Left lung (tissue), 10 donors: ENCODE measurements around the gene MAPK8IP3. TPM values are rescaled to one million over a fixed set of nuclear protein-coding genes. Genes with fewer than 3 reads are reported as not detected.

ENCODE experiments used
- ATAC-seq: fragments of 200-7000 bp; cut with Tn5 transposase; one replicate; pipeline ENCODE4 v1.9.1; 2020; ENCODE audit warnings: moderate library complexity
- DNase-seq, 4 donors: peaks; one replicate each; pipeline ENCODE4 v3.0.0-alpha.2; 2013 to 2020
- H3K27ac ChIP-seq, 2 donors: fragments of 200-600 bp; sonication (generic) in 1 of 2; one replicate each; pipeline versions ENCODE4 v1.5.0 to v1.8.0; 2020 to 2021
- H3K27me3 ChIP-seq, 2 donors: fragments of 200-600 bp; sonication (generic) in 1 of 2; one replicate each; pipeline versions ENCODE4 v1.5.0 to v1.8.0; 2020 to 2021
- H3K36me3 ChIP-seq, 2 donors: fragments of 200-600 bp; sonication (generic) in 1 of 2; one replicate each; pipeline versions ENCODE4 v1.5.0 to v1.8.0; 2020 to 2021
- H3K4me1 ChIP-seq, 2 donors: fragments of 200-600 bp; one replicate each; pipeline ENCODE4 v1.8.0; 2021
- H3K4me3 ChIP-seq, 2 donors: fragments of 200-600 bp; sonication (generic) in 1 of 2; one replicate each; pipeline versions ENCODE4 v1.5.0 to v1.8.0; 2020 to 2021; ENCODE audit warnings: mild to moderate bottlenecking in 1 of 2
- H3K9me3 ChIP-seq, 2 donors: fragments of 200-600 bp; sonication (generic) in 1 of 2; one replicate each; pipeline versions ENCODE4 v1.5.0 to v1.8.0; 2020 to 2021
- CTCF ChIP-seq, 2 donors: fragments of 200-600 bp; sonication (generic) in 1 of 2; IDR thresholded peaks; one replicate each; pipeline versions ENCODE4 v1.5.0 to v1.8.0; 2021; ENCODE audit warnings: antibody characterized with exemption in 2 of 2
- intact Hi-C, 2 donors: fragments of 100-400 bp; cut with DNase I; formaldehyde crosslinking; loops; one replicate each; pipeline versions ENCODE4 v1.11.2 to v1.14.2; 2022
- polyA plus RNA-seq, 6 donors: library from polyadenylated mRNA; unstranded; fragments of 120-200 nt; gene quantifications; one replicate each; pipeline ENCODE4 v1.2.1, GENCODE V29; 2013; ENCODE audit not compliant: insufficient read length in 6 of 6
- total RNA-seq, 2 donors: library from RNA; stranded (reverse); fragmentation: NEBNext Ultra II Directional; extraction: Animal tissue kit (Norgen Biotek cat#: 25700); gene quantifications; one replicate each; pipeline ENCODE4 v1.2.1, GENCODE V29; 2021
- donor health status: DM: no; HTN: yes; CAD: no.
- donor health status: DM: no; HTN: no; CAD: no.

MAPK8IP3 gene
- total and polyA plus RNA-seq, 8 donors: 48.1 to 85.9 (median 64.0) TPM

- no peak overlapping the region for H3K27ac ChIP-seq
- H3K9me3 ChIP-seq: no peaks in the 10 kb centered on the region
- ATAC-seq (no peak), DNase-seq (no peak)
- peaks cover 0 to 80% of the 10 kb centered on the region in 2 donors for H3K36me3 ChIP-seq
- H3K4me3 ChIP-seq: no peak overlapping the region
- intact Hi-C loops: no loop called here
- no peaks in the 10 kb centered on the region for H3K27me3 ChIP-seq
- TF ChIP-seq CTCF (IDR thresholded peaks at IDR 0.05): no peak
- no peaks in the 10 kb centered on the region for H3K4me1 ChIP-seq
These were observed 52.9 kb downstream of the MAPK8IP3 start for GRCh38 chr16:1758923-1759322.

- ATAC-seq (no peak), DNase-seq (peak in 1 of 4 donors; percentile 72)
- H3K27ac ChIP-seq: no peak overlapping the region
- no peak overlapping the region for H3K4me3 ChIP-seq
- H3K36me3 ChIP-seq: peaks cover 0 to 80% of the 10 kb centered on the region in 2 donors
- H3K9me3 ChIP-seq: no peaks in the 10 kb centered on the region
- TF ChIP-seq CTCF (IDR thresholded peaks at IDR 0.05): no peak
- no peaks in the 10 kb centered on the region for H3K4me1 ChIP-seq
- intact Hi-C loops: no loop called here
- no peaks in the 10 kb centered on the region for H3K27me3 ChIP-seq
These were observed 53.5 kb downstream of the MAPK8IP3 start for GRCh38 chr16:1759511-1759910.

GRCh38 chr16:1760911-1761310, 54.9 kb downstream of the MAPK8IP3 start:
- intact Hi-C loops: no loop called here
- DNase-seq (no peak), ATAC-seq (no peak)
- Histone ChIP-seq H3K4me1 (no peaks in the 10 kb centered on the region), H3K27ac (no peak overlapping the region), H3K4me3 (no peak overlapping the region), H3K36me3 (peaks cover 0 to 91% of the 10 kb centered on the region in 2 donors), H3K27me3 (no peaks in the 10 kb centered on the region), H3K9me3 (no peaks in the 10 kb centered on the region)
- TF ChIP-seq CTCF (IDR thresholded peaks at IDR 0.05): no peak

- H3K4me3 ChIP-seq: no peak overlapping the region
- ATAC-seq: no peak
- H3K9me3 ChIP-seq: no peaks in the 10 kb centered on the region
- DNase-seq: no peak
- no peak overlapping the region for H3K27ac ChIP-seq
- no peaks in the 10 kb centered on the region for H3K27me3 ChIP-seq
- H3K36me3 ChIP-seq: peaks cover 0 to 99% of the 10 kb centered on the region in 2 donors
- TF ChIP-seq CTCF (IDR thresholded peaks at IDR 0.05): no peak
- intact Hi-C loops: no loop called here
- no peaks in the 10 kb centered on the region for H3K4me1 ChIP-seq
These were observed 55.8 kb downstream of the MAPK8IP3 start for GRCh38 chr16:1761751-1762150.

GRCh38 chr16:1762196-1762878, 56.3 kb downstream of the MAPK8IP3 start:
- Histone ChIP-seq H3K27me3 (no peaks in the 10 kb centered on the region), H3K4me3 (no peak overlapping the region), H3K36me3 (peaks cover 0 to 100% of the 10 kb centered on the region in 2 donors), H3K4me1 (no peaks in the 10 kb centered on the region), H3K27ac (no peak overlapping the region), H3K9me3 (no peaks in the 10 kb centered on the region)
- no peak for ATAC-seq
- intact Hi-C loops: no loop called here
- no peak for TF ChIP-seq CTCF (IDR thresholded peaks at IDR 0.05)
- no peak for DNase-seq
